ENCODE results near the gene TBC1D17. TPM values are rescaled to one million over a fixed set of nuclear protein-coding genes. Genes with fewer than 3 reads are reported as not detected.

Gene TBC1D17
- total RNA-seq, 1 experiment from 2014 or later, result 17.8 TPM

DNA sequence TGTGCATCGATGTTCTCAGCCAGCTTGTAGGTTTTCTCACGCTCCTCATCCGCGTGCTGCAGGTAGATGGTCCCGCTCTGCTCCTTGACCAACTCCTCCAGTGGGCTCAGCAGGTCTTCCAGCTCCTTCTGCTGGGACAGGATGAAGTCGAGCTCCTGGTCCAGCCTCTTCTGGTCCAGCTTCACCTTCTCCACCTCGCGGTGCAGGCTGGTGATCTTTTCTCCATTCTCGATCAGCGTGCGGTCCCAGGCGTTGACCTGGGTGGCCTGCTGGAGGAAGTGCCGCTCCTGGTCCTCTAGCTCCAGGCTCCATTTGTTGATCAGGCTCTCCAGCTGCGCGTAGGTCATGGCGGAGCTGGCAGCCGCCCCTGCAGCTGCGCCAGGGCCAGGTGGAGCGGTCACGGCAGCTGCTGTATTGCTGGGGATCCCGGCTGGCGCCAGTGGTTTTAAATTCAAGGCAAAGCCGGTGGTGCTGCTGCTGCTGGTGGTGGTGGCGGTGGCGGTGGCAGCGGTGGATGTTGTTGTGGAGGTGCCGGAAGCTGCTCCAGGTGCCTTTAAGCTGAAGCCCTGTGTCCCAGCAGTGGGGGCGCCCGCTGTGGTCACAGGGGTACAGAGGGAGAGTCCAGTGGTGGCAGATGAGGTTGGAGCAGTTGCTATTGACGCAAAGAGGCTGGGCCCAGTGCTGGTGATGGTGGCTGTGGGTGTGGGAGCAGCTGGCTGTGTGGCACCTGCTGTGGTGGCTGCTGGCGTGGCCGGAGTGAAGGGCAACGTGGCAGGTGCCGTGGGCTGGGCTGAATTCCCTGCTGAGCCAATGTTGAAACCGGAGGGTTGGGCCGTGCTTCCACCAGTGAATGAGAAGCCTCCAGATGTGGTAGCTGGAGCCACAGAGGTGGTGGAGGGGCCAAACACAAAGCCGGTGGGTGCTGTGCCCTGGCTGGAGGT is 31.2 kb downstream of the TBC1D17 start:
- H3K4me2 ChIP-seq (ENCODE audit: low read length), result no peak overlapping the region
- DNase-seq (no peak), ATAC-seq (no peak)
- no peak overlapping the region for H2AFZ ChIP-seq (ENCODE audit: low read length)
- intact Hi-C loops (cut with micrococcal nuclease), result no loop called here
- ChIA-PET CTCF (no interaction called here), POLR2A (ENCODE audit: unreplicated experiment) (no interaction called here)
- no peak overlapping the region for H3K4me3 ChIP-seq (ENCODE audit: low read length)
- no TSS peak for BruUV-seq (replicated peaks)
- no peak overlapping the region for H3K27ac ChIP-seq (ENCODE audit: low read length)
- H3K9me3 ChIP-seq (ENCODE audit: low read length), result no peaks in the 10 kb centered on the region
- no peaks in the 10 kb centered on the region for H3F3A ChIP-seq (ENCODE audit: low read length, unreplicated experiment)
- H3K9ac ChIP-seq (ENCODE audit: low read length), result no peak overlapping the region
- H4K20me1 ChIP-seq (ENCODE audit: low read length), result peaks cover 28% of the 10 kb centered on the region
- H3K79me2 ChIP-seq (ENCODE audit: low read length), result peaks cover 4% of the 10 kb centered on the region; the same call in 1 of the 2 replicates
- no peaks in the 10 kb centered on the region for H3K9me2 ChIP-seq (replicated peaks; ENCODE audit: low read length)
- no peaks in the 10 kb centered on the region for H3K27me3 ChIP-seq (ENCODE audit: low read length)
- no peaks in the 10 kb centered on the region for H3K4me1 ChIP-seq (ENCODE audit: insufficient read depth, low read length)
- peaks cover 54% of the 10 kb centered on the region for H3K36me3 ChIP-seq (ENCODE audit: low read depth, low read length)
- TF ChIP-seq, protein P1, sequence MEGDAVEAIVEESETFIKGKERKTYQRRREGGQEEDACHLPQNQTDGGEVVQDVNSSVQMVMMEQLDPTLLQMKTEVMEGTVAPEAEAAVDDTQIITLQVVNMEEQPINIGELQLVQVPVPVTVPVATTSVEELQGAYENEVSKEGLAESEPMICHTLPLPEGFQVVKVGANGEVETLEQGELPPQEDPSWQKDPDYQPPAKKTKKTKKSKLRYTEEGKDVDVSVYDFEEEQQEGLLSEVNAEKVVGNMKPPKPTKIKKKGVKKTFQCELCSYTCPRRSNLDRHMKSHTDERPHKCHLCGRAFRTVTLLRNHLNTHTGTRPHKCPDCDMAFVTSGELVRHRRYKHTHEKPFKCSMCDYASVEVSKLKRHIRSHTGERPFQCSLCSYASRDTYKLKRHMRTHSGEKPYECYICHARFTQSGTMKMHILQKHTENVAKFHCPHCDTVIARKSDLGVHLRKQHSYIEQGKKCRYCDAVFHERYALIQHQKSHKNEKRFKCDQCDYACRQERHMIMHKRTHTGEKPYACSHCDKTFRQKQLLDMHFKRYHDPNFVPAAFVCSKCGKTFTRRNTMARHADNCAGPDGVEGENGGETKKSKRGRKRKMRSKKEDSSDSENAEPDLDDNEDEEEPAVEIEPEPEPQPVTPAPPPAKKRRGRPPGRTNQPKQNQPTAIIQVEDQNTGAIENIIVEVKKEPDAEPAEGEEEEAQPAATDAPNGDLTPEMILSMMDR (conservative IDR thresholded peaks at IDR 0.05; ENCODE audit: low read depth, low read length), result no peak
- TF ChIP-seq EZH2 (IDR thresholded peaks at IDR 0.05; ENCODE audit: low read length, unreplicated experiment), result no peak
- TF ChIP-seq EZH2phosphoT487 (IDR thresholded peaks at IDR 0.05; ENCODE audit: borderline replicate concordance, low read length), result no peak

DNA sequence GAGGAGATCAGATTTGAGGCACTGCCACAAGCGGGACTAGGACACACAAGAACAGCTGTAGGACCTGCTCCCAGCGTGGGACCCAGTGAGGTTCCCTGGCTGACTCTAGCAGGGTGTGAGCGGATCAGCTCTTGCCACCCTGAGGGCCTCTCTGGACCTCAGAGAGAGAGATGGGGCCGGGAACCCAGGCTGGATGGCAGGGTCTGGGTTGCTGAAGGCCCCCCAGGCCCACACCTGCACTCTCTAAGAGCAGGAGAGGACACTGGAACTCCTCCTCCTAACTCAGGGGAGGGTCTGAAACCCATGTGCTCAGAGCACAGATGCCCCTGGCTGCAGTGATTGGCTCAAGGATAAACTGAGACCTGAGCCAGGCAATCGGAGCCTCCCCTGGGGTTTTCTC is 32.7 kb downstream of the TBC1D17 start:
- no peaks in the 10 kb centered on the region for H3F3A ChIP-seq (ENCODE audit: low read length, unreplicated experiment)
- no peak overlapping the region for H3K9ac ChIP-seq (ENCODE audit: low read length)
- H3K4me1 ChIP-seq (ENCODE audit: insufficient read depth, low read length), result no peaks in the 10 kb centered on the region
- TF ChIP-seq EZH2phosphoT487 (IDR thresholded peaks at IDR 0.05; ENCODE audit: borderline replicate concordance, low read length), result no peak
- TF ChIP-seq EZH2 (IDR thresholded peaks at IDR 0.05; ENCODE audit: low read length, unreplicated experiment), result no peak
- TF ChIP-seq, protein P1 (conservative IDR thresholded peaks at IDR 0.05; ENCODE audit: low read depth, low read length), result no peak
- H4K20me1 ChIP-seq (ENCODE audit: low read length), result peaks cover 28% of the 10 kb centered on the region
- no peak overlapping the region for H2AFZ ChIP-seq (ENCODE audit: low read length)
- H3K27me3 ChIP-seq (ENCODE audit: low read length), result no peaks in the 10 kb centered on the region
- ChIA-PET POLR2A (ENCODE audit: unreplicated experiment) (no interaction called here), CTCF (no interaction called here)
- BruUV-seq (replicated peaks), result no TSS peak
- no peak overlapping the region for H3K4me2 ChIP-seq (ENCODE audit: low read length)
- H3K4me3 ChIP-seq (ENCODE audit: low read length), result no peak overlapping the region
- no peaks in the 10 kb centered on the region for H3K9me3 ChIP-seq (ENCODE audit: low read length)
- intact Hi-C loops (cut with micrococcal nuclease), result no loop called here
- DNase-seq (no peak), ATAC-seq (no peak)
- H3K79me2 ChIP-seq (ENCODE audit: low read length), result peaks cover 12% of the 10 kb centered on the region; the same call in 1 of the 2 replicates
- peaks cover 63% of the 10 kb centered on the region for H3K36me3 ChIP-seq (ENCODE audit: low read depth, low read length)
- H3K27ac ChIP-seq (ENCODE audit: low read length), result no peak overlapping the region
- no peaks in the 10 kb centered on the region for H3K9me2 ChIP-seq (replicated peaks; ENCODE audit: low read length)

All from PC-3 (cell line).